IPS DF 4.7 (cell line): ENCODE data around the gene KIF19.

Experiments
- DNase-seq: peaks from one replicate; pipeline ENCODE4 v3.0.0-alpha.2; 2013; ENCODE audit warnings: low spot score; ENCODE audit errors: extremely low read depth

The KIF19 gene

GRCh38 chr17:74361230-74362068 lies 35.4 kb downstream of the KIF19 start, which contains the start of gene BTBD17:
TSS of gene BTBD17 (minus strand) at chr17:74361868. CDS start at chr17:74361819, 49 bp downstream.
- DNase-seq = no peak

GRCh38 chr17:74362069-74362405 lies 36.0 kb downstream of the KIF19 start:
- DNase-seq = no peak

DNA sequence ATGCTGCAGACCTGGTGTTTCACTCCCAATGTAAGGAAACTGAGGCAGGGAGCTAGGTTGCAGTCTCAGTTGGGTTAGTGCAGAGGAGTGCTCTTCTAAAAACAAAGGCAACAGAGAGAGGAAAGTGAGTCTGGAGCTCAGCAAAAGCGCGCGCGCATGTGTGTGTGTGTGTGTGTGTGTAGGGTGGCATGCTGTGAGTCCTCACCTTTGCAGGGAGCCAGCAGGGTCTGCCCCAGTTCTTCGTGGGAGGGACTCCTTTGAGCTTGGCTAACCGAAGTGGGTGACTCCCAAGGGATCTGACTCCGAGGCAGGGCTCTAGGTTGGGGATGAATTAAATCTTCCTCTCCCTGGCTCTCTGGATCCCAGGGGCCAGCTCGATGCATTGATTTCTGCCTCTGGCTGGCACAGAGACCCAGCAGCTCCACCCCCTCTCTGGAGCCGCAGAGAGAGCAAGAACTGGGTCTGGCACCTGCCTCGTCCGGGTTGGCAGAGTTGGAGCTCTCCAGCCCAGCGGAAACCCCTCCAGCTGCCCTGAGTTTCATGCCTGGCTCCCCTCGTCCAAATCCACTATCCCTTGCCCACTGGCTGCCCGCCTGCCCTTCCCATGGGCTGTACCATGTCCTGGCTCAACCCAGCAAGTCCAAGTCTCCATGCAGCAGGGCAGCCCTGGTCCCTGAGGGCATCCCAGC lies 36.9 kb downstream of the KIF19 start:
- no peak for DNase-seq

GRCh38 chr17:74367206-74367605 lies 41.2 kb downstream of the KIF19 start, which contains the start of gene GPR142:
TSS of gene GPR142 (plus strand) at chr17:74367506. CDS start at chr17:74369541, 2,035 bp downstream.
- DNase-seq = no peak

DNA sequence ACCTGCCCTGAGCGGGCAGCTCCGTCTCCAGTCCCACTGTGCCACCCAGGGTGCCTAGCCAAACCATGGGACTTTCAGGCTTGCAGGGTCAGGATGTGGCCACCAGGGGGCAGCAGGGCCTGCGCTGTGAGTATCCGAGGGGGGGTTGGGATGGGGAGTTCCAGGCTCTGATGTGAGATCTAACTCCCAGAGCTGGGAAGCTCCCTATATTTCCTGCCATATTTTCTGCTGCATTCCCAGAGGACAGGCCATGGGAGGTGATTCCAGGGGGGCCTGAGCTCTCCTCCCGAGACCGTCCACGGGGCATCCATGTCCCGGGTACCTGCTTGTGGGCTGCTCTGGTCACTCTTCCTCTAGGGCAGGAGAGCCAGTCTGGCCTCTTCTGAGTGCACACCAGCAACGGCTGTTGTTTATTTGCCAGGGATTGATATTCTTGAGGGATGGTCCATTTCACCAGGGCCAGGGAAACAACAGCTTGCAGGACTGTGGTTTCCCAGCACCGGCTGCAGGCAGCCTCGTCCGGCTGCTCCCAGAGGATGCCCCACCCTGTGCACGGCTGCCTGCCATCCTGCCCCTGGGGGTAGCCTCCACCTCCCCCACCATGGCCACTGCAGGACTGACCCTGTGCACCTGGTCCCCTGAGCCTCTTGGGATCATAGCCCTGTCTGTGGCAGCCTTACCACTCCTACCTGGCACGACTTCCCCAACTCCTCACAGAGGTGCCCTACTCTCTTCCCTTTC lies 42.5 kb downstream of the KIF19 start:
- no peak for DNase-seq

DNA sequence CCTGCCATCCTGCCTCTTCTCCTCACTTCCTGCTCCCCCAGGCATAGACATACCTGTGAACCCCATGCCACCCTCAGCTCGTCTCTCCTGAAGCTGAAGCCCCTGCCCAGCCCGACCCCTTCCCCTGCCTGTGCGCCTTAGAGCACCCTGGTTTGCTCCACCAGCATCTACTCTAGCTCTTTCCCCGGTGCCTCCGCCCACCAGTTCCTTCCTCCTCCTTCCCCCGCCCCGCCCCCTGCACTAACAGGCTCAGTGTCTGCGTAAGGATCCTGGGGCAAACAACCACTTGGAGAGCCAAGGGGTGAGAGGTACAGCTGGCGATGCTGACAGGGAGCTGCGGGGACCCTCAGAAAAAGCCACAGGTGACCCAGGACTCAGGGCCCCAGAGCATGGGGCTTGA lies 43.2 kb downstream of the KIF19 start:
- no peak for DNase-seq

DNA sequence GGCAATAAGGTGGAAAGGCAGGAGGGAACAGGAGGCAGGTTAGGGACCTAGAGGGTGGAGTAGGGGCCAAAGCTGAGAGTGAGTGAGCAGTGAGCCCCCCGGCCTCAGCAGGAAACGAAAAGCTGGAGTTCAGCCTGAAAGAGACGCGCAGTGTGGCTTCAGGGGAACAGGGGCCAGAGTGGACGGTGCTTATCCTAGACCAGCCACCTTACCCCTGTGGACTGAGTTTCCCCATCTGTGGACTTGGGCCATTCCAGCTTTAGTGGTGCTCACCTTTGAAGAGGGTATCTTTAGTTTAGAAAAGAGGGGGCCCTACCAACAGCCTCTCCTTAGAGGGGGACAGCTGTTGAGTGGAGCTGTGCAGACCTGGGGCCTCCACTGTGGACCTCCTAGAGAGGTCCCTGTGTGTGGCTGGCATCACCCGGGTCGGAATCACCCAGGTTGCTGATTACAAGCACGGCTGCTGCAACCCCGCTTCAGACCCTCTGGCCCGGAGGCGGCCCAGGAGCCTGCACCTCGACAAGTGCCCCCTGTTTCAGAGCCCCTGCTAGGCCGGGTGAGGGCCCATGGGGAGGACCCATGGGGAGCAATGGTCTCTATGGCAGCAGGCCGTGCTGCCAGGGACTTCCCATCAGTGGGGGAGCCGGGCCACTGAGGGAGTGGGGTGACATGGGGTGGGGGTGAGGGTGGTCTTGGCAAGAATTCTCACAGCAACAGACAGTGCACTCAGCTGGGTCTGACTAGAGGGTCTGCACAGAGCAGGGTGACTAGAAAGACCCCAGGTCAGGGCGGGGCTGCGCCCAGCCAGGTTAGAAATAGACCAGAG lies 43.9 kb downstream of the KIF19 start:
- no peak for DNase-seq

GRCh38 chr17:74371653-74372147 lies 45.7 kb downstream of the KIF19 start:
- DNase-seq = no peak

- no peak for DNase-seq
These were observed 46.4 kb downstream of the KIF19 start for GRCh38 chr17:74372426-74372825.

DNA sequence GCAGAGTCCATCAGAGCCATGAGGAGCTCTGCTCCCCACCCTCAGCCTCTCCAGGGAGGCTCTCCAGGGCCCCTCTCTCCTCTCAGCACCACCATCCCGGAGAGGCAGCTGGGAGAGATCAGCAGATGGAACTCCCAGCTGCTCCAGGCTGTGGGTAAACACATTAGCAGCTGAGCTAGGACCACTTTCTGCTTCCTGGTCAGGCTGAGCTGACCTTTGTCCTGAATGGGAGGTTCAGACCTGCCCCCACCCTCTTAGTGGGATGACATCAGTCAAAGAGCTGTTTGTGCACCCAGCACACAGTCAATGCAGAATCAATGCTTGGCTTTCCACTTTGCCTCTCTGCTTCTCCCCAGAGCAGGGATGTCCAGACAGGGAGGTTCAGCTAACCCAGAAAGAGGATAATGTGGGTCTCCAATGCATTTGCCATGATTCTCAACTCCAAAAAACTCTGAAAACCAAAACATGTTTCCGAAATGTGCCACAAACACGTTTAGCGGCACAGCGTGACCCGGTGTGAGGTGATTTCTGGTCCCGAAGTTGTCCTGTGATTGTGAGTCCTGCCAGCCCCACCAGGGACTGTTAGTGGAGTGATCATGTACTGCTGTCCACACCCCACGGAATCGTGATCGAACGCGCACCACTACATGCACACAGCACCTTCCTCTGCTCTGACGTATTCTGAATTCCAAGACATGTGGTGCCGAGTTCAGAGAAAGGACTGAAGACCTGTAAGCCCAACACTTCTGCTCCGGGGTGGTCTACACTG lies 48.0 kb downstream of the KIF19 start:
- DNase-seq = no peak

- no peak for DNase-seq
These were observed 48.8 kb downstream of the KIF19 start for GRCh38 chr17:74374858-74375257.

GRCh38 chr17:74379495-74380085 lies 53.6 kb downstream of the KIF19 start:
- no peak for DNase-seq

GRCh38 chr17:74380086-74380958 lies 54.3 kb downstream of the KIF19 start:
- DNase-seq = no peak

- DNase-seq = no peak
These were observed 55.2 kb downstream of the KIF19 start for GRCh38 chr17:74380959-74381808.

- DNase-seq = no peak
These were observed 57.1 kb downstream of the KIF19 start for GRCh38 chr17:74383141-74383540.

DNA sequence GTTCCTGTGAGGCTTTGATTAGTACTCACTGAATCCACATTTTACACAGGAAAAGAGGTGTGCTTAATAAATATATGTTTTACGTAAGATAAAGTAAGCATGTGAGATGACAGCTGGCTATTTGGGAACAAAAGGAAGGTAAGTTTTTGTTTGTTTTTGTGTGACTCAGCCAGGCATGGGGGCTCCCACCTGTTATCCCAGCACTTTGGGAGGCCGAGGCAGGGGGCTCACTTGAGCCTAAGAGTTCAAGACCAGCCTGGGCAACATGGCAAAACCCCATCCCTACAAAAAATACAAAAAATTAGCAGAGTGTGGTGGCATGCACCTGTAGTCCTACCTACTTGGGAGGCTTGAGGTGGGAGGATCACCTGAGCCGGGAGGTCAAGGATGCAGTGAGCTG lies 59.2 kb downstream of the KIF19 start:
- no peak for DNase-seq

GRCh38 chr17:74386386-74386785 lies 60.4 kb downstream of the KIF19 start:
- no peak for DNase-seq
